ENCODE measurements around the gene PPP1R9A.
"Not testable (repeated sequence)": the region's sequence is repeated elsewhere in the genome, so short reads cannot be mapped to it uniquely, and the experiment has no call there.

The PPP1R9A gene

DNA sequence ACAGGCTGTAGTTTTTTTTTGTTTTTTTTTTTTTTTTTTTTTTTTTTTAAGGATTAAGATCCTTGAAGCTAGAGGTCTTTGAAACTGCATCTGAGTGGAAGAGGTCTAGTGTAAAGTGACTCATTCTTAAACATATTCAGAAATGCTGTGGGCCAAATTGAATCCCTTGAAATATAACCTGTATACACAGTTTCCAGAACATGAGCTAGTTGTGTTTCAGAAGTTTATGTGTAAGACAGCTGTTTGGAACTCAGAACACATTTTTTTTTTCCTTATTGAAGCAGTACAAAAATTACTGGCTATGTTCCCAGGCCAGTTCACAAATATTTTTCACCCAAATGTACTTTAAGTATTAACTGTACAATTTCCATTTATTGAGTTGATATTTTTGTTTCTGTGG, 67.9 kb downstream of the PPP1R9A start:
- DNase-seq (ENCODE audit: low read depth, low spot score), result no peak

DNA sequence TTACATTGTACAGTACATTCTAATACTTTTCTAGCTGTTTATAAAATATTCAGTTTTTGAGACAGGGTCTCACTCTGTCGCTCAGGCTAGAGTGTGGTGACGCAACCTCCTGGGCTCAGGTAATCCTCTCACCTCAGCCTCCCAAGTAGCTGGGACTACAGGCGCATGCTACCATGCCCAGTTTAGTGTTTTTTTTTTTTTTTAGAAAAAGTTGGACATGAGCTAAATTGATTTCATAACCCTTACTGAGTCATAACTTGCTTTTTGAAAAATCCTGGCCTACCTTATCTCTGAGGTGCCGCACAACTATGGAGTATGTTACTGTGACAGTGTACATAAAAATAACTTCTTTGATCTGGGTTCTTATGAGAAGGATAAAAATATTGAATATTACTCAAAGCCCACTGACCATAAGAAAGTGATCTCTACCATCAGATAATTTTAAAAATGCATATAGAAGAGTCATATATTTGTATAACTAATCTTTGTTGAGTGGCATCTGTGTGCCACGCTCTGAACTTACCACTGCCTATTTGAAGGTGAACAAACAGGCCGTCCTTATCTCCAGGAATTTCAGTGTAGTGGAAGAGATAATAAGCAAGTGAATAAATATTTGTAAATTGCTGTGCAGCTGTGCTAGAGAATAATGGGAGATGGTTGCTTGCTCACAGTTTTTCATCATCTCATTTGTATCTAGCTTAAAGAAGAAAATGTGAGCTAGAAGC, 73.2 kb downstream of the PPP1R9A start:
- DNase-seq (ENCODE audit: low read depth, low spot score), result no peak

GRCh38 chr7:94995921-94996320, 88.5 kb downstream of the PPP1R9A start:
- DNase-seq (ENCODE audit: low read depth, low spot score), result no peak

DNA sequence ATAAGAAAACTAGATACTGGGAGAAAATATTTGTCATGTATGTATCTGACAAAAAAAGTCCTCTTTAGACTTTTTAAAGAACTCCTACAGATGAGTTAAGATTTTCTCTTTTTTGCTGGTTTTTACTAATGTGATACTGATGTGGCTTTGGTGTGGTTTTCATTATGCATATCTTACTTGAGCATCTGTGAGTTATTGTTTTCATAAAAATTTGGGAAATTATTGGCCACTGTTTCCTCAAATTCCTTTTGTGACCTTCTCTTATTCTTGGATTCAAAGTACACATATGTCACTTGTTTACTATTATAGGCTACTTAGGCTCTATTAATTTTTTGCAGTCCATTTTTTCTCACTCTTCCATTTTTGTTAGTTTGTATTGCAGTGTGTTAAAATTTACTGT, 89.0 kb downstream of the PPP1R9A start:
- no peak for DNase-seq (ENCODE audit: low read depth, low spot score)

- no peak for DNase-seq (ENCODE audit: low read depth, low spot score)
Measured at GRCh38 chr7:94997547-94997946, 90.2 kb downstream of the PPP1R9A start.

DNA sequence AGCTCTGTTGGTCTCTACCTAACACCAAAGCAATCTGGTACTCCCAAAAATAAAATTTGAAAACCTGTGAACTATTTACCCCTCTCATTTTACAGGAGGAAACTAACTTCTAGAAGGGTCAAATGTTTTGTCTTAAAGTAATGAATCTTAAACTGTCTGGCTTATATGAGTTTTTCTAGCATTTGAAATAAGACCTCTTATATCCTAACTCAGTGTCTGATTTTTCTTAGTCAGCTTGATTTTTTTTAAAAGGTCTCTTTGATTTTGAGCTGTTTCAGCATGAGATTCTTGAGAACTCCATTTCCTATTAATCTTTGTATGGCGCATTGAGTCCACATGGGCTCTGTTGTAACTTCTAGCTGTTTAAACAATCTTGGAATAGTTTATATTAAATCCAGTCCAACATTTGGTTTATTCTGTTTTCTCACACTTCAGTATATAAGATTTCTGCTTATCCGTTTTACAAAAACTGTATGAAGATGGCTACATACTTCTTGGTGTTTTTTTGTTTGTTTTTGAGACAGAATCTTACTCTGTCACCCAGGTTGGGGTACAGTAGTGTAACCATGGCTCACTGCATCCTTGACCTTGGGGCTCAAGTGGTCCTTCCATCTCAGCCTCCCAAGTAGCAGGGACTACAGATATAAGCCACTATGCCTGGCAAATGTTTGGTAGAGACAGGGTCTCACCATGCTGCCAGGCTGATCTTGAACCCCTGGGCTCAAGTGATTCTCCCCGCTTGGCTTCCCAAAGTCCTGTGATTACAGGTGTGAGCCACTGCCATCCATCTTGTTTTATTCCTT, 91.1 kb downstream of the PPP1R9A start:
- DNase-seq (ENCODE audit: low read depth, low spot score), result no peak

GRCh38 chr7:94999069-94999351, 91.6 kb downstream of the PPP1R9A start:
- DNase-seq (ENCODE audit: low read depth, low spot score), result no peak

DNA sequence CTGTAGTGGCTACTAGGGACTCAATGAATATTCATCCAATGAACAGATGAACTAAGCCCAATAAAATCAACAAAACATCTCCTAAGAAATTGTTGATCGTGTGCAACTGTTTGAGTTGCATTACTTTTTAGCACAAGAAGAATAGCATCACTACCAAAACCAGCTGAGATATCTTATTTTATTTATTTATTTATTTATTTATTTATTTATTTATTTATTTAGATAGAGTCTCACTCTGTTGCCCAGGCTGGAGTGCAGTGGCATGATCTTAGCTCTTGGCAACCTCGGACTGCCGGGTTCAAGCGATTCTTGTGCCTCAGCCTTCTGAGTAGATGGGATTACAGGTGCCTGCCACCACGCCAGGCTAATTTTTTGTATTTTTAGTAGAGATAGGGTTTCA, 92.2 kb downstream of the PPP1R9A start:
- not testable (repeated sequence) for DNase-seq (ENCODE audit: low read depth, low spot score)

GRCh38 chr7:95001258-95001657, 93.9 kb downstream of the PPP1R9A start:
- DNase-seq (ENCODE audit: low read depth, low spot score), result no peak

DNA sequence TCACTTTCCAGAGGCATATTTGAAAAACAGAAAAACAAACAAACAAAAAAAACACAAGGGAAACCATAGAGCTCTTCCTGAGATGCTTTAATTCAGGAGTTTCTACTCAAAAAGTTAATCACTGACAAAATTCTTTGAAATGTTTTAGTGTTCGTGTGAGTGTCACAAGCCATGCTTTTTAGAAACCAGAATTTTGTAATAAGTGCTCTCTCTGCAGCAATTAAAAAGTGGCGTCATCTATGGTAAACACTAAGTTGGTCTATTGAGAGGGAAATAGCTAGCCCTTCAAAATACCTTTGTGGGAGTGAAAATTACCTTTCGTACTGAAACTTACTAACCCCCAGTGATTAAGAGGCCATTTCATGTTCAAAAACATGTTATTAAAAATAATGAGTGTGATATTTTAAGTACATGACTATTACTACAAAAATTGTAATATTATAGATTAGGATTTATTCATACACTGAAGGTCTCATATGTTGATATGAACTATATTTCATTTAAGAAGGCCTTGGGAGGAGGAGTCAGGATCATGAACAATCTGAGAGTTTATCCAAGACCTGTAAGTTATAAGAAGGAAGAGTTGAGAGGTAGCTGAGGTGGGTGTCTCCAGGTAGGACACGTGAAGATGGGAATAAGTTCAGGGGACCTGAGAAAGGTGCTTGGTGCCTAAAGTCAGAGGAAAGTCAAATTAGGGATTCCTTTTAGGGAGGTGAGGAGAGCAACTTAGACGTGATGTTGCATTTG, 94.6 kb downstream of the PPP1R9A start:
- DNase-seq (ENCODE audit: low read depth, low spot score), result no peak

DNA sequence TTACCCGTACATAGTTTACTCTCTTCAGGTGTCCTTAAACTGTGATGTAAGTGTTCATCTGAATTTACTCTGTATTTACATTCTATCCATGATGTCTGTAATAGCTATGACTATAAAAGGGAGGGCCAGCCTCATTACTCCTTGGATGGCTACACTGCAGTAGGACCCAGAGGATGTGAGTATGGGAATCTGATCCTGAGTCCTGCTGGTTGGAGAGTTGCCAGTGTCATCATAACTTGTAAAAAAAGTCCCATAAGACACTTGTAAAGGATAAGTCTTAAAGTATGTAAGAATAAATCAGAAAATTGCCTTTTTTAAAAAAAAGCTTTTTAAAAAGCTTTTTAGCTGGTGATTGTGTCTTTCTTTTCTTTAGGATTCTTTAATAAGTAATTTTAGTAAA, 95.4 kb downstream of the PPP1R9A start:
- no peak for DNase-seq (ENCODE audit: low read depth, low spot score)

- no peak for DNase-seq (ENCODE audit: low read depth, low spot score)
Measured at GRCh38 chr7:95004618-95005247, 97.3 kb downstream of the PPP1R9A start.

- DNase-seq (ENCODE audit: low read depth, low spot score), result no peak
Measured at GRCh38 chr7:95006010-95006409, 98.6 kb downstream of the PPP1R9A start.

DNA sequence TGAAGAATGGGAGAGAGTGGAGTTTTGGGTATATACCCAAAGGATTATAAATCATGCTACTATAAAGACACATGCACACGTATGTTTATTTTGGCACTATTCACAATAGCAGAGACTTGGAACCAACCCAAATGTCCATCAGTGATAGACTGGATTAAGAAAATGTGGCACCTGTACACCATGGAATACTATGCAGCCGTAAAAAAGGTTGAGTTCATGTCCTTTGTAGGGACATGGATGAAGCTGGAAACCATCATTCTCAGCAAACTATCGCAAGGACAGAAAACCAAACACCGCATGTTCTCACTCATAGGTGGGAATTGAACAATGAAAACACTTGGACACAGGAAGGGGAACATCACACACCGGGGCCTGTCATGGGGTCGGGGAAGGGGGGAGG, 101.4 kb downstream of the PPP1R9A start:
- not testable (repeated sequence) for DNase-seq (ENCODE audit: low read depth, low spot score)

- no peak for DNase-seq (ENCODE audit: low read depth, low spot score)
Measured at GRCh38 chr7:95011146-95011928, 103.9 kb downstream of the PPP1R9A start.

- no peak for DNase-seq (ENCODE audit: low read depth, low spot score)
Measured at GRCh38 chr7:95011995-95012394, 104.6 kb downstream of the PPP1R9A start.

GRCh38 chr7:95018021-95018420, 110.6 kb downstream of the PPP1R9A start:
- no peak for DNase-seq (ENCODE audit: low read depth, low spot score)

DNA sequence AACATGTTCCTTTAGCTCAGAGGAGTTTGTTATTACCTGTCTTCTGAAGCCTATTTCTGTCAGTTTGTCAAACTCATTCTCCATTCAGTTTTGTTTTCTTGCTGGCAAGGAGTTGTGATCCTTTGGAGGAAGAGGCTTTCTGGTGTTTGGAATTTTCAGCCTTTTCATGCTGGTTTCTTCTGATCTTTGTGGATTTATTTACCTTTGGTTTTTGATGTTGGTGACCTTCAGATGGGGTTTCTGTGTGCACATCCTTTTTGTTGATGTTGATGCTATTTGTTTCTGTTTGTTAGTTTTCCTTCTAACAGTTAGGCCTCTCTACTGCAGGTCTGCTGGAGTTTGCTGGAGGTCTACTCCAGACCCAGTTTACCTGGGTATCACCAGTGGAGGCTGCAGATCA, 118.6 kb downstream of the PPP1R9A start:
- DNase-seq (ENCODE audit: low read depth, low spot score), result no peak

- no peak for DNase-seq (ENCODE audit: low read depth, low spot score)
Measured at GRCh38 chr7:95026421-95027072, 119.2 kb downstream of the PPP1R9A start.

- DNase-seq (ENCODE audit: low read depth, low spot score), result no peak
Measured at GRCh38 chr7:95027234-95027872, 120.0 kb downstream of the PPP1R9A start.

Measured in activated CD4-positive, CD25-positive, alpha-beta regulatory T cell treated with anti-CD3 and anti-CD28 coated beads, Interleukin-2, amount 50 U/mL, for 16 hours (primary cell).